ENCODE measurements around the gene LMO2.

GRCh38 chr11:33899400-33900037 is 7.6 kb upstream of the LMO2 start:
- TF ChIP-seq, protein P1, sequence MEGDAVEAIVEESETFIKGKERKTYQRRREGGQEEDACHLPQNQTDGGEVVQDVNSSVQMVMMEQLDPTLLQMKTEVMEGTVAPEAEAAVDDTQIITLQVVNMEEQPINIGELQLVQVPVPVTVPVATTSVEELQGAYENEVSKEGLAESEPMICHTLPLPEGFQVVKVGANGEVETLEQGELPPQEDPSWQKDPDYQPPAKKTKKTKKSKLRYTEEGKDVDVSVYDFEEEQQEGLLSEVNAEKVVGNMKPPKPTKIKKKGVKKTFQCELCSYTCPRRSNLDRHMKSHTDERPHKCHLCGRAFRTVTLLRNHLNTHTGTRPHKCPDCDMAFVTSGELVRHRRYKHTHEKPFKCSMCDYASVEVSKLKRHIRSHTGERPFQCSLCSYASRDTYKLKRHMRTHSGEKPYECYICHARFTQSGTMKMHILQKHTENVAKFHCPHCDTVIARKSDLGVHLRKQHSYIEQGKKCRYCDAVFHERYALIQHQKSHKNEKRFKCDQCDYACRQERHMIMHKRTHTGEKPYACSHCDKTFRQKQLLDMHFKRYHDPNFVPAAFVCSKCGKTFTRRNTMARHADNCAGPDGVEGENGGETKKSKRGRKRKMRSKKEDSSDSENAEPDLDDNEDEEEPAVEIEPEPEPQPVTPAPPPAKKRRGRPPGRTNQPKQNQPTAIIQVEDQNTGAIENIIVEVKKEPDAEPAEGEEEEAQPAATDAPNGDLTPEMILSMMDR (IDR thresholded peaks at IDR 0.05) = no peak
- no peak for TF ChIP-seq ZFX (IDR thresholded peaks at IDR 0.05; ENCODE audit: borderline replicate concordance)

Measured in 22Rv1 (cell line).